DMS 273 (cell line): Measurements from ENCODE around the gene ACTR1A.
"Not testable (repeated sequence)": the region's sequence is repeated elsewhere in the genome, so short reads cannot be mapped to it uniquely, and the experiment has no call there.

ENCODE experiments used
- DNase-seq: peaks from one replicate; lab custom pipeline; 2025; ENCODE audit not compliant: unreplicated experiment; lab: John Stamatoyannopoulos, UW

ACTR1A gene

GRCh38 chr10:102455893-102456471 lies 46.5 kb downstream of the ACTR1A start:
- DNase-seq: no peak

GRCh38 chr10:102454662-102455487 lies 47.6 kb downstream of the ACTR1A start:
- not testable (repeated sequence) for DNase-seq

GRCh38 chr10:102453502-102453901 lies 49.0 kb downstream of the ACTR1A start:
- no peak for DNase-seq

- DNase-seq: peak; percentile 34
Observed at GRCh38 chr10:102452672-102453340, 49.7 kb downstream of the ACTR1A start.

- peak; percentile 52 for DNase-seq
Observed at GRCh38 chr10:102451105-102451969, 51.2 kb downstream of the ACTR1A start, which contains the start of gene C10orf95. C10orf95 (minus strand) TSS chr10:102451543; CDS start chr10:102451093, 450 bp downstream.

GRCh38 chr10:102450374-102451104 lies 52.0 kb downstream of the ACTR1A start:
- peak; percentile 90 for DNase-seq

GRCh38 chr10:102450124-102450373 lies 52.5 kb downstream of the ACTR1A start:
- DNase-seq: no peak

GRCh38 chr10:102449321-102450123 lies 53.0 kb downstream of the ACTR1A start:
- peak; percentile 81 for DNase-seq

- DNase-seq: no peak
Observed at GRCh38 chr10:102444851-102445250, 57.7 kb downstream of the ACTR1A start.

GRCh38 chr10:102438374-102438773 lies 64.1 kb downstream of the ACTR1A start:
- no peak for DNase-seq

GRCh38 chr10:102437515-102437914 lies 65.0 kb downstream of the ACTR1A start:
- no peak for DNase-seq

- no peak for DNase-seq
Observed at GRCh38 chr10:102436312-102436711, 66.2 kb downstream of the ACTR1A start.

- DNase-seq: no peak
Observed at GRCh38 chr10:102435529-102436233, 66.8 kb downstream of the ACTR1A start.

- no peak for DNase-seq
Observed at GRCh38 chr10:102435133-102435497, 67.4 kb downstream of the ACTR1A start.

GRCh38 chr10:102434394-102435132 lies 67.9 kb downstream of the ACTR1A start:
- DNase-seq: no peak

GRCh38 chr10:102433619-102434046 lies 68.9 kb downstream of the ACTR1A start:
- DNase-seq: no peak

GRCh38 chr10:102432162-102432950 lies 70.2 kb downstream of the ACTR1A start, which contains the start of gene CUEDC2:
CUEDC2 (minus strand) TSS chr10:102432574; CDS start chr10:102425188, 7,386 bp downstream.
- peak; percentile 98 for DNase-seq
